Endodermal cell (in vitro differentiated cells): ENCODE measurements around the gene CYP1A1. TPM values are rescaled to one million over a fixed set of nuclear protein-coding genes. Genes with fewer than 3 reads are reported as not detected.

ENCODE experiments used
- DNase-seq: peaks from one replicate; pipeline ENCODE4 v3.0.0-alpha.2; 2017
- H3K27ac ChIP-seq: 2 replicates; pipeline ENCODE4 v1.5.1; 2013; ENCODE audit warnings: mild to moderate bottlenecking, low read depth, low read length, moderate library complexity
- H3K27me3 ChIP-seq: 2 replicates; pipeline ENCODE4 v1.6.1; 2013; ENCODE audit warnings: mild to moderate bottlenecking, low read length, moderate library complexity; ENCODE audit not compliant: insufficient read depth, control insufficient read depth, poor library complexity, severe bottlenecking
- H3K36me3 ChIP-seq: 2 replicates; pipeline ENCODE4 v1.7.0; 2013; ENCODE audit warnings: mild to moderate bottlenecking, low read length, moderate library complexity; ENCODE audit not compliant: control insufficient read depth, insufficient read depth
- H3K4me1 ChIP-seq: one replicate; pipeline ENCODE4 v1.7.0; 2013; ENCODE audit warnings: low read length; ENCODE audit not compliant: control insufficient read depth, insufficient read depth
- H3K4me3 ChIP-seq: 2 replicates; pipeline ENCODE4 v1.5.1; 2013; ENCODE audit warnings: mild to moderate bottlenecking, low read length, moderate library complexity
- H3K9ac ChIP-seq: 2 replicates; pipeline ENCODE4 v1.6.1; 2013; ENCODE audit warnings: mild to moderate bottlenecking, low read length, moderate library complexity; ENCODE audit not compliant: poor library complexity, severe bottlenecking; ENCODE audit errors: extremely low read depth
- H3K9me3 ChIP-seq: 2 replicates; pipeline ENCODE4 v1.6.1; 2013; ENCODE audit warnings: mild to moderate bottlenecking, low read length, moderate library complexity; ENCODE audit not compliant: control insufficient read depth
- H3K27ac Mint-ChIP-seq: 2 replicates; pipeline ENCODE4 v1.8.0; 2020; ENCODE audit warnings: mixed read lengths
- H3K27me3 Mint-ChIP-seq: 2 replicates; pipeline ENCODE4 v1.8.0; 2021; ENCODE audit warnings: mild to moderate bottlenecking, mixed read lengths; ENCODE audit not compliant: insufficient read depth
- H3K36me3 Mint-ChIP-seq: 2 replicates; pipeline ENCODE4 v1.8.0; 2020; ENCODE audit warnings: low read depth, mixed read lengths
- H3K4me1 Mint-ChIP-seq: 2 replicates; pipeline ENCODE4 v1.8.0; 2020; ENCODE audit warnings: mixed read lengths
- H3K4me3 Mint-ChIP-seq: 2 replicates; pipeline ENCODE4 v1.8.0; 2020; ENCODE audit warnings: mild to moderate bottlenecking, moderate library complexity, mixed read lengths
- H3K9me3 Mint-ChIP-seq: 2 replicates; pipeline ENCODE4 v1.8.0; 2020; ENCODE audit warnings: mild to moderate bottlenecking, mixed read lengths
- WGBS, 2 experiments: methylation state at CpG; one replicate each; pipeline versions ENCODE4 v1.1.5 to v1.1.7; 2013; ENCODE audit warnings: missing lambda C conversion rate in 2 of 2, mixed read lengths in 1 of 2; ENCODE audit not compliant: insufficient coverage in 1 of 2, insufficient read length in 1 of 2; 5-methylcytosine and 5-hydroxymethylcytosine counted together
- total RNA-seq, 2 donors: library from RNA; stranded (reverse); fragmentation: NEBNext Ultra II Directional in 1 of 2; extraction: Animal tissue kit (Norgen Biotek cat#: 25700) in 1 of 2; gene quantifications; 2 replicates in 1 of 2; 3 replicates in 1 of 2; pipeline ENCODE4 v1.2.1, GENCODE V29; 2021
- TF ChIP-seq, protein P1 (sequence below): fragments of 200-600 bp; sonication (generic); conservative IDR thresholded peaks from 2 replicates; pipeline ENCODE4 v1.5.0; 2021; ENCODE audit warnings: antibody characterized with exemption, mild to moderate bottlenecking

Gene CYP1A1
- total RNA-seq, 2 donors from 2014 or later = not detected

DNA sequence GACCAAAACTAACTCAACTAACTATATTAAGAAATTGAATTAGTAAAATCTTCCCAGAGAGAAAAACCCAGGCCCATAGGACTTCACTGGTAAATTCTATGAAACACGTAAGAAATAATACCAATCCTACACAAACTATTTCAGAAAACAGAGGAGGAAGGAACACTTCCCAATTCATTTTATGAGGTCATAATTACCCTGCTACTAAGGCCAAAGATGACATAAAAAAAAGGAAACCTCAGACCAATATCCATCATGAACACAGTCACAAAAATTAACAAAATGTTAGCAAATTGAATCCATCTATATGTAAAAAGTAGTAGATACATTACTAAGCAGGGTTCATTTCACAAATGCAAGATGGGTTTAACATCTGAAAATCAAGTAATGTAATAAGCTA, 33.0 kb downstream of the CYP1A1 start:
- TF ChIP-seq, protein P1, sequence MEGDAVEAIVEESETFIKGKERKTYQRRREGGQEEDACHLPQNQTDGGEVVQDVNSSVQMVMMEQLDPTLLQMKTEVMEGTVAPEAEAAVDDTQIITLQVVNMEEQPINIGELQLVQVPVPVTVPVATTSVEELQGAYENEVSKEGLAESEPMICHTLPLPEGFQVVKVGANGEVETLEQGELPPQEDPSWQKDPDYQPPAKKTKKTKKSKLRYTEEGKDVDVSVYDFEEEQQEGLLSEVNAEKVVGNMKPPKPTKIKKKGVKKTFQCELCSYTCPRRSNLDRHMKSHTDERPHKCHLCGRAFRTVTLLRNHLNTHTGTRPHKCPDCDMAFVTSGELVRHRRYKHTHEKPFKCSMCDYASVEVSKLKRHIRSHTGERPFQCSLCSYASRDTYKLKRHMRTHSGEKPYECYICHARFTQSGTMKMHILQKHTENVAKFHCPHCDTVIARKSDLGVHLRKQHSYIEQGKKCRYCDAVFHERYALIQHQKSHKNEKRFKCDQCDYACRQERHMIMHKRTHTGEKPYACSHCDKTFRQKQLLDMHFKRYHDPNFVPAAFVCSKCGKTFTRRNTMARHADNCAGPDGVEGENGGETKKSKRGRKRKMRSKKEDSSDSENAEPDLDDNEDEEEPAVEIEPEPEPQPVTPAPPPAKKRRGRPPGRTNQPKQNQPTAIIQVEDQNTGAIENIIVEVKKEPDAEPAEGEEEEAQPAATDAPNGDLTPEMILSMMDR = no peak
- H3K4me1 ChIP-seq = no peaks in the 10 kb centered on the region
- Mint-ChIP-seq H3K4me3 (no peak overlapping the region), H3K9me3 (no peaks in the 10 kb centered on the region), H3K27ac (no peak overlapping the region), H3K27me3 (no peaks in the 10 kb centered on the region), H3K36me3 (peaks cover 15% of the 10 kb centered on the region), H3K4me1 (peaks cover 8% of the 10 kb centered on the region)
- DNase-seq = no peak
- no peaks in the 10 kb centered on the region for H3K9me3 ChIP-seq
- no peak overlapping the region for H3K4me3 ChIP-seq
- 75 to 100% methylated on average over 1 of the region's 1 CpG for WGBS, 2 experiments
- no peak overlapping the region for H3K9ac ChIP-seq
- peaks cover 12% of the 10 kb centered on the region for H3K36me3 ChIP-seq
- H3K27ac ChIP-seq = no peak overlapping the region
- peaks cover 3% of the 10 kb centered on the region for H3K27me3 ChIP-seq

- peaks cover 45% of the 10 kb centered on the region for H3K36me3 Mint-ChIP-seq
- peaks cover 10% of the 10 kb centered on the region for H3K9me3 ChIP-seq
- H3K4me1 Mint-ChIP-seq = no peaks in the 10 kb centered on the region
- H3K27ac Mint-ChIP-seq = no peak overlapping the region
- no peaks in the 10 kb centered on the region for H3K27me3 Mint-ChIP-seq
- no peak for DNase-seq
- H3K27ac ChIP-seq = no peak overlapping the region
- peaks cover 24% of the 10 kb centered on the region for H3K36me3 ChIP-seq
- TF ChIP-seq, protein P1 = no peak
- no peak overlapping the region for H3K9ac ChIP-seq
- no peak overlapping the region for H3K4me3 Mint-ChIP-seq
- H3K4me3 ChIP-seq = no peak overlapping the region
- 93 to 100% methylated on average over 1 of the region's 1 CpG for WGBS, 2 experiments
- no peaks in the 10 kb centered on the region for H3K4me1 ChIP-seq
- no peaks in the 10 kb centered on the region for H3K9me3 Mint-ChIP-seq
- H3K27me3 ChIP-seq = no peaks in the 10 kb centered on the region
These were observed 41.6 kb downstream of the CYP1A1 start for GRCh38 chr15:74683758-74684157.

- peaks cover 24% of the 10 kb centered on the region for H3K36me3 ChIP-seq
- peaks cover 10% of the 10 kb centered on the region for H3K9me3 ChIP-seq
- Mint-ChIP-seq H3K4me1 (no peaks in the 10 kb centered on the region), H3K9me3 (no peaks in the 10 kb centered on the region), H3K4me3 (no peak overlapping the region), H3K36me3 (peaks cover 45% of the 10 kb centered on the region), H3K27ac (no peak overlapping the region), H3K27me3 (no peaks in the 10 kb centered on the region)
- WGBS, 2 experiments = 98 to 100% methylated on average over 1 to 3 of the region's 3 CpGs
- no peak overlapping the region for H3K9ac ChIP-seq
- TF ChIP-seq, protein P1 = no peak
- no peaks in the 10 kb centered on the region for H3K27me3 ChIP-seq
- H3K4me1 ChIP-seq = no peaks in the 10 kb centered on the region
- no peak for DNase-seq
- no peak overlapping the region for H3K27ac ChIP-seq
- no peak overlapping the region for H3K4me3 ChIP-seq
These were observed 42.4 kb downstream of the CYP1A1 start for GRCh38 chr15:74682954-74683353.
